A172 (cell line): ENCODE measurements around the gene LASP1. TPM values are rescaled to one million over a fixed set of nuclear protein-coding genes. Genes with fewer than 3 reads are reported as not detected.
"Not testable (repeated sequence)": the region's sequence is repeated elsewhere in the genome, so short reads cannot be mapped to it uniquely, and the experiment has no call there.

ENCODE experiments used
- DNase-seq: peaks from one replicate; pipeline ENCODE4 v3.0.0-alpha.2; 2015; ENCODE audit warnings: low spot score
- total RNA-seq: library from RNA; depleted of rRNA; stranded (reverse); fragments of >200 nt; shearing (Covaris generic); gene quantifications from 2 replicates; pipeline ENCODE4 v1.2.3, GENCODE V29; 2014

The LASP1 gene
- total RNA-seq, 1 experiment from 2014 or later, result 270 TPM

DNA sequence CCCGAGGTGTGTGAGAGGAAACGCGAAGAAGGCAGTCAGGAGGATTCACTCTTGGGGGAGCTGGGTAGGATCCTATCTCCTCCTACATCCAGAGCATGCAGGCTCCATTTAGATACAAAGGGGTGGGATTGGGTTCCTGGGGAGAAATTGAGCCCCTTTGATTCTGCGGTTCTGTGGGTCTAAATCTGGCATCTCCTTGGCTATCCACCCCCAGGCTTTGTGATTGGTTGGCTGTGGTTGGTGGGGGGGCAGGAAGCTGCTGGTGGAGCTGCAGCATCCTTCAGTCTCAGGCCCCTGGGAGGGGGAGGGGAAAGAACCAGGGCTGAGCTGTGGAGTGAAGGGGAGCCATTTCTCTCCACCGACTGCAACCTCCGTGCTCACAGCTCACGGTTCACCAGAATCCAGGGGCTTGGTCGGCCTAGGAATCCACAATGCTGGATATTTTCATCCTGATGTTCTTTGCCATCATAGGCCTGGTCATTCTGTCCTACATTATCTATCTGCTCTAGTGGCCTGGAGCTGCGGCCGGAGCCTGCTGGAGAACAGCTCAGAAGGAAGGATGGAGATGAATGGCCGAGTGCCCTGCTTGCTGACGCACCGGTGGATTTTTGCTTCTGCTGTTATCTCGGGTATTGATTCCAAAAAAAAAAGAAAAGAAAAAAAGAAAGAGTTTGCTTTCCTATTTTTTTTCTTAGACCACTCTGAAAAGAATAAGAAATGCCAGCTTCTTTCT, 55.6 kb downstream of the LASP1 start, which contains the start of gene LASP1NB:
Gene LASP1NB, plus strand, starts transcription at position 352 of the 733 bp plus-strand sequence.
- DNase-seq, result no peak

DNA sequence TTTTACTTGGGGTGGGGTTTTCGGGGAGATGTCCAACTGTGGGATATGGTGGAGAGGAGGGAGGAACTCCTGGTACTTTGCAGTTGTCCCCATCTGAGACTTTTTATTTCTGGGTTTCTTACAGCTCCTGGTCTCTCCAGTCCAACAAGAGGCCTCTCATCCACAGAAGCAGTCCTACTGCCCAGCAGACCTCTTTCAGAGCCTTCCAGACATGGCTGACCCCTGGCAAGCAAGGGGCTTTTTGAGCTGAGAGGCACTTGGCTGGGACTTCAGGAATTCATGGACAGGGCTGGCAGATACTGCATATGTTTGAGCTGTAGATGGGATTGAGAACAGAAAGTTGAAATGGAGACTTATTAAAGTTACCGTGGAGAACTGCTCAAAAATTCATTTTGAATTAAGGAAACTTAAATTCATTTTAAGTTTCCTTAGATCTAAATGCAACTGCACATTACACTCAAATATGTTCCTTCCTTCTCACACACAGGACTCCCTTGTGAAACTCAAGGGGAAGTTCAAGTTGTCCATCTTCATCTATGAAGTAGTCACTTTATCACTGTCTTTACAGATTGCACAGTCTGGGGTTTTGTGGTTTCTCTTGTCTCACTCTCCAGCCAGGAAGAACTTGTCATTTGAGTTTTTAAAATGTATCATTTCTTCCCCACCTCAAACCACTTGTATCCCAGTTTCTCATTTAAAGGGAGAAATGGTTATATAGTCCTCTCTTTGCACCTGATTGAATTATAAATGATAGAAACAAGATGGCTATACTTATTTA, 56.6 kb downstream of the LASP1 start:
- DNase-seq, result no peak

DNA sequence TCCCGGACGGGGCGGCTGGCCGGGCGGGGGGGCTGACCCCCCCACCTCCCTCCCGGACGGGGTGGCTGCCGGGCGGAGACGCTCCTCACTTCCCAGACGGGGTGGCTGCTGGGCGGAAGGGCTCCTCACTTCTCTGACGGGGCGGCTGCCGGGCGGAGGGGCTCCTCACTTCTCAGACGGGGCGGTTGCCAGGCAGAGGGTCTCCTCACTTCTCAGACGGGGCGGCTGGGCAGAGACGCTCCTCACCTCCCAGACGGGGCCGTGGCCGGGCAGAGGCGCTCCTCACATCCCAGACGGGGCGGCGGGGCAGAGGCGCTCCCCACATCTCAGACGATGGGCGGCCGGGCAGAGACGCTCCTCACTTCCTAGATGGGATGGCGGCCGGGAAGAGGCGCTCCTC, 60.9 kb downstream of the LASP1 start:
- DNase-seq, result not testable (repeated sequence)

DNA sequence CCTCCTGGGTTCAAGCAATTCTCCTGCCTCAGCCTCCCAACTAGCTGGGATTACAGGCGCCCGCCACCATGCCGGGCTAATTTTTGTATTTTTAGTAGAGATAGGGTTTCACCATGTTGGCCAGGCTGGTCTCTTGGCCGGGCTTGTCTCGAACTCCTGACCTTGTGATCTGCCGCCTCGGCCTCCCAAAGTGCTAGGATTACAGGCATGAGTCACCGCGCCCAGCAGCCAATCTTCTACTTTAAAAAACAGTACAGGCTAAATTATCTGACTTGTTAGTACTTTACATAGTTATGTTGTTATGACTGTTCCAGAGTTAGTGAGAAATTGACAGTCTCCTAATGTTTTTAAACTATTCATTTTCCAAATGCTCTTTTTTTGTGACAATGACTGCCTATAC, 64.1 kb downstream of the LASP1 start:
- DNase-seq, result not testable (repeated sequence)

DNA sequence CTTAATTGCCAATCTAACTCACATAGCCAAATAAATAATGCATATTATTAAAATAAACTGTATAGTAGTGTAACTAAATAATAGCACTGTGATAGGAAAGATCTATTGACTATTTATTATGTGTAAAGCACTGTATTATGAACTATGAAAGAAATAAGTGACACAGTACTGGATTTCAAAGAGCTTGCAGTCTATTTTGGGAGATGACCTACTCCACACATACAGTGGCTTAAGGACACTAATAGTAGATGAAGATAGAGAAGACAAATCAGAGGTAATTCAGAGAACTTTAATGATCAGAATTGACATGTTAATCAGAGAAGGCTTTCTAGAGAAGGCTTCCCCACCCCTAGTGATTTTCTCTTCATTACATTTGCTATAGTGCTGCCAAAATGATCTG, 70.1 kb downstream of the LASP1 start:
- no peak for DNase-seq

DNA sequence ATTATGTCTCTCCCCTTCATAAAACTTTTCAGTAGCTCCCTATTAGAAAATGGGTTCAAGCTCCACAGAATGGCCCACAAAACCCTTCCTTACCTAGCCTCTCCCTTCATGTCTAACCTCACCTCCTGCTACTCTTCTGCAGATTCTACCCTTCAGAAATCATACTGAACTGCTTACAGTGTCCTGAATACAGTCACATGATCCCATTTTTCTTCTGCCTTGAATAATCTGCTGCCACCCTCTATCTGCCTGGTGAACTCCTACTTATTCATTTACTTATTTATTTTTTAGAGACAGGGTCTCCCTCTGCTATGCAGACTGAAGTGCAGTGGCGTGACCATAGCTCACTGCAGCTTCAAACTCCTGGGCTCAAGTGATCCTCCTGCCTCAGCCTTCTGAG, 70.5 kb downstream of the LASP1 start:
- no peak for DNase-seq

DNA sequence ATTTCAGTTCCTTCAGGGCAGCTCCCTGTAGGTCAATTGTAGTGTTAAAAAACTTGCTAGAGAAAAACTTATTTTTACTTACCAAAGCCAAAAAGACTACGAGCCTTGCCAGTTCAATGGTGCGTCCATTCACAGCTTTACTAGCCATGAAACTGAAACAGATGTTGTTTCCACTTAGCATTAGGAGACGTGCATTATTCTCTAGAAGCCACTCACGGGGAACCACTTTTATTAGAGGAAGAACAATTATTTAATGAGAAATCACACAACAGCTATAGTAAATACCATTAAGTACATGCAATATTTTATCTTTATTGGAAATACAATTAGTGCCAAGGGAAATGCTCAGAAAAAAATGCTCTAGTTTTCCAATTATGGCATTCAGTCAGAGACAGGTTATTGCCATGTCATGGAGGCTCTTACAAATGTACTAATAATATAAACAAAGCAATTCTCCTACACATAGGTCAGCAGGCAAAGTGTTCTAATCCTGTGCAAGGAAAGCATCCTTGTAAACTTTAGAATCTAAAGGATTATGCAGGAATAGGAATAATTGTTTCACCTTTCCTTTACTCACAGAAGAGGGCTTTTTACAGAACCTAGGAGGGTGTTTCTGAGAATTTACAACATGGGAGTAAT, 73.0 kb downstream of the LASP1 start:
- no peak for DNase-seq

DNA sequence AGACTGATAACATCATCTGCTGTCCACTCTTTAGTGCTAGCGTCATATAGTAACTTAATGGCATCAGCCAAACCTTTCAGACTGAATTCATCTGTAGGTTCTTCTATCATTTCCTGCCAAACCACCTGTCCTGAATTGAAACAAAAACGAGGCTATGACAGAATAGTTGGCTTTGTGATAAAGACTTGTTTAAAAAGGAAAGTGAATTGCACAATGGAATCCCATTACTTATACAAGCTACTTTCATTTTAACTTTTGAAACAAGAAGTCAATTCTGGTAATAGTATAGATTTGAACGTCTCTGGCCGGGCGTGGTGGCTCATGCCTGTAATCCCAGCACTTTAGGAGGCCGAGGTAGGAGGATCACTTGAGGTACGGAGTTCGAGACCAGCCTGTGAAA, 73.7 kb downstream of the LASP1 start:
- DNase-seq, result no peak

DNA sequence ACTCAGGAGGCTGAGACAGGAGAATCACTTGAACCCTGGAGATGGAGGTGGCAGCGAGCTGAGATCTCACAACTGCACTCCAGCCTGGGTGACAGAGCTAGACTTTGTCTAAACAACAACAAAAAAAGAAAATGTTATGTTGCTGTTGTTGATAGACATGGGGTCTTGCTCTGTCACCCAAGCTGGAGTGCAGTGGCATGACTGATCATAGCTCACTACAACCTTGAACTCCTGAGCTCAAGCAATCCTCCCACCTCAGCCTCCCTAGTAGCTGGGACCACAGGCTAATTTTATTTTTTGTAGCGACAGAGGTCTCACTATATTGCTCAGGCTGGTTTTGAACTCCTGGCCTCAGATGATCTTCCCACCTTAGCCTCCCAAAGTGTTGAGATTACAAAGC, 77.3 kb downstream of the LASP1 start:
- no peak for DNase-seq

DNA sequence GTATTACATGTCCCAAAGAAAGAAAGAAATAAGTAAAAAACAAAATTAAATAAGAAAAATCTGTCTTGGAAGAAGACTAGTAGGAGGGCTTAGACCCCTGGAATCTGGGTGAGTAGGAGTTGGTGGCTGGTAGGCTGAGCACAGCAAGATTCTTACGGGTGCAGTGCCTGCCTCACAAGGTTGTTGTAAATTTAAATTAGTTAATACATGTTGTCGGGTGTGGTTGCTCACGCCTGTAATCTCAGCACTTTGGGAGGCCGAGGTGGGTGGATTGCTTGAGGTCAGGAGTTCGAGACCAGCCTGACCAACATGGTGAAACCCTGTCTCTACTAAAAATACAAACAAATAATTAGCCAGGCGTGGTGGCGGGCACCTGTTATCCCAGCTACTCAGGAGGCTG, 83.9 kb downstream of the LASP1 start:
- DNase-seq, result not testable (repeated sequence)

DNA sequence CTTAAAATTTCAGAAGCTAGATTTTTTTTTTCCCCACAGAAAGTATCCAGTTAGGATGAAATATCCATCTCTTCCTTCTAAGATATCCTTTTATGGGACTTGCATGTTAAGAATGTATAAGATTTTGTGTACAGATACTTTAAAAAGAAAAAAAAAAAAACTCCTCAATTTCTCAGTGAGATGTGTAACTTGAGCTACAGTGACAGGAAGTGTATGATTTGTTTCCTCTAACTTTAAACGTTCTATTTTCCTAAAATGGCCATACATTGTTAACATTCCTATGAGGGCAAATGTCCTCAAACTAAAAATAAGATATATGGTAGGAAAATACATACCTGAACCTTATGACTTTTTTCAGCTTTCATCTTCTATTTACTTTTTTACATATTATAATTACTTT, 88.5 kb downstream of the LASP1 start:
- peak; percentile 27 for DNase-seq

DNA sequence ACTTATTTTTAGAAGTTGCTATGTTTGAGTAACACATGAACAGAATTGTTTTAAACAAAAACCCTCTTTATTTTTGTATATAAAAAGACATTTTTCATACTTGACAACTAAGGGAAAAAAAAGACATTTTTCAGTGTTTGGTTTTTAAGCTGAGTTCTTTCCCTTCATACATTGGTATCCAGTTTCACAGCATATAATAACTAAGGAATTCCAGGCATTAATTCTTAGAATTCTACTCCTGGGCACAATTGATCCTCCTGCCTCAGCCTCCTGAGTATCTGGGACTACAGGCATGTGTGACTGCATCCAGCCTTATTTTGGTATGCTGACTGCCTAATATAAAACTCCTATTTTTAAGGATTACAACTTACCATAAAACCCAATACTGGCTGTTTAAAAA, 88.9 kb downstream of the LASP1 start:
- peak; percentile 14 for DNase-seq

DNA sequence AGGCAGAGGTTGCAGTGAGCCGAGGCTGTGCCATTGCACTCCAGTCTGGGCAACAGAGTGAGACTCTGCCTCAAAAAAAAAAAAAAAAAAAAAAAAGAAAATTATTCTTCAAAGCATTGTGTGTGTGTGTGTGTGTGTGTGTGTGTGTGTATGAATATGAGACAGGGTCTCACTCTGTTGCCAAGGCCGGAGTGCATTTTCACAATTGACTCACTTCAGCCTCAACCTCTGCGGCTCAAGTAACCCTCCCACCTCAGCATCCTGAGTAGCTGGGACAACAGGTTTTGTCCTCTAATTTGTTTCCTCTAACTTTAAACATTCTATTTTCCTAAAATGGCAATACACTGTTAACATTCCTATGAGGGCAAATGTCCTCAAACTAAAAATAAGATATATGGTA, 89.7 kb downstream of the LASP1 start:
- no peak for DNase-seq

DNA sequence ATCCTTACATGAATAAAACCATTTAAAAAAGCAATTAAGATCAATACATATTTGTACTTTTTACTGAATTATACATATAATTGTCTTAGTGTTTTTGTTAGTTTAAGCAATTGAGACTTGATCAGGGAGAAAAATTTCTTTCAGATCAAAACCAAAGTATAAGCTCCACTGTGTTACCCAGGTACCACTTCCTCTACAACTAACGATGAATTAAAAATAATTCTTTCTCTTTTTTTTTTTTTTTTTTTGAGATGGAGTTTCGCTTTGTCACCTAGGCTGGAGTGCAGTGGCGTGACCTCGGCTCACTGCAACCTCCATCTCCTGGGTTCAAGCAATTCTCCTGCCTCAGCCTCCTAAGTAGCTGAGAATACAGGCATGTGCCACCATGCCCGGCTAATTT, 90.5 kb downstream of the LASP1 start:
- no peak for DNase-seq

DNA sequence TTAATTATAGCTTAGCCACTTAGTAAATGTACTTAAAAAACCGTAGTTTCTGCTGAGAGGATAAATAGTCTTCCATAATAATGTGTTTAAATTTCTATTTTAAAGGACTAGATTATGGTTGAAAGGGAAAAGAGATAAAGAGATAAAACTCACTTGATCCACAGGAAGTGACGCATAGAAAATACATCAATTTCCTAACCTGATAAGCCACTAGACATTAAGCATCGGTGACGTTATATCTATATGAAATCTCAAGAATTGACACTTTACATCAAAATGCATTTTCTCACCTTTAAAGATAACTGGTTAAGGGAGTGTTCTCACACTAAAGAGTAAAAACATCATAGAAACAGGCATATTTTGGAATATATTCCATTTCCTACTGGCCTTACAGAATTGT, 91.6 kb downstream of the LASP1 start:
- DNase-seq, result no peak

DNA sequence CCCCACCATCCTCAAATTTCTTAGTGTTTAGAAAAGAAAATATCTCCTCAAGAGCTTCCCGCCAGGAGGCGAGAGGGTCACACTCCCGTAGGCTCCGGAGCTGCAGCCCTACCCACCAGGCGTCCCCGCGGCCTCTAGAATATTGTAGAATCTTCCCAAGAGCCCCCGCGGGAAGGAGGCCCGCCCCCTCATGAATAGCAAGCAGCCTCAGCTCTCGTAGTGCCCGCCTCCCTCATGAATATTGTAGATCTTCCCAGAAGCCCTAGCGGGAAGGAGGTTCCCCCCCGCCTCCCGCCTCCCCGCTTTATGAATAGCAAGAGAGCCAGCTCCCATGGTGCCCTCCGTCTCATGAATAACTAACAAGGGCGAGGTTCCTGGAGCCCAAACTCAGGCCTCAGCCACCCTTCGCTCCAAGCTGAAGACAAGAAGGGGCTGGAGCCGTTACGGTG, 97.5 kb downstream of the LASP1 start, which contains the start of gene FBXO47:
Gene FBXO47, minus strand, starts transcription at position 114 of the 449 bp plus-strand sequence. CDS start 4,378 bp downstream, outside the sequence.
- DNase-seq, result no peak

DNA sequence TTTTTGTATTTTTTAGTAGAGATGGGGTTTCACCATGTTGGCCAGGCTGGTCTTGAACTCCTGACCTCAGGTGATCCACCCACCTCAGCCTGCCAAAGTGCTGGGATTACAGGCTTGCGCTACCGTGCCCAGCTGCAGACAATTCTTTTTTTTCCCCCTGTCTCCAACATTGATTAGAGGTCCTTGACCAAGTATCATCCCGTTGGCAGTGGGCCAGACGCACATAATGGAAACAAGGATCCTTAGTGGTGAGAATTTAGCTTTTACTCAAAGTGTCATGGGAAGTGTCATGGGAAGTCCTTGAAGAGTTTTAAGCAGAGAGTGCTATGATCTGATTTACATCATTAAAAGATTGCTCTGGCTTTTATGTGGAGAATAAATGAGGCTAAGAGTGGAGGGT, 99.4 kb downstream of the LASP1 start:
- no peak for DNase-seq

DNA sequence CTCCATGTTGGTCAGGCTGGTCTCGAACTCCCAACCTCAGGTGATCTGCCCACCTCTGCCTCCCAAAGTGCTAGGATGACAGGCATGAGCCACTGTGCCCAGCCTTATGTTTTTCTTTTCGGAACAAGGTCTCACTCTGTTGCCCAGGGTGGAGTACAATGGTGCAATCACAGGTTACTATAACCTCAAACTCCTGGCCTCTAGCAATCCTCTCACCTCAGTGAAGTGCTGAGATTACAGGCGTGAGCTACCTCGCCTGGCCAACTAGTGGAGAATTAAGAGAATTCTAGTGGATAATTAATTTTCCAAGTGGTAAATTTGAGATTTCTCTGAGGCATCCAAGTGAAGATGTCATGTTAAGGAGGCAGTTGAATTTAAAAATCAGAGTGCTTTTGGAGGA, 100.3 kb downstream of the LASP1 start:
- DNase-seq, result no peak

DNA sequence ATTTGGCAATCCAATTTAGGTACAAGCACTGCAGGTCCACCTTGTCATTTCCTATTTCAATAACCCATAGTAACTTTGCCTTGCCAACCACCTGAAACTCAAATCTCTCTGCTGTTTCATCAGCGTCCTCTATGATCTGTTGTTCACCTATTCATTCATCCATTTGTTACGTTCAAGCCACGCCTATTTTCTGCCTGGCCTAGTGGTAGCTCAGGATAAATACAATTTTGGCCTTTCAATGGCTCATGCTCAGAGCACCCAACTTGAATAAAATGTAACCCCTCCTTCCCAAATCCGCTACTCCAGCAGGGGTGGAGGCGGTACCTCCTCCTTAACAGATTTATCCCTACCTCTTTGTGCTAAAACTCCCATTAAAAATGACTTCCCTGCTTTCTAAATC, 100.9 kb downstream of the LASP1 start:
- no peak for DNase-seq
